ENCODE measurements around the gene EBI3. TPM values are rescaled to one million over a fixed set of nuclear protein-coding genes. Genes with fewer than 3 reads are reported as not detected.
"Not testable (repeated sequence)": the region's sequence is repeated elsewhere in the genome, so short reads cannot be mapped to it uniquely, and the experiment has no call there.

EBI3 gene
- total RNA-seq, 1 donor from 2014 or later: not detected

DNA sequence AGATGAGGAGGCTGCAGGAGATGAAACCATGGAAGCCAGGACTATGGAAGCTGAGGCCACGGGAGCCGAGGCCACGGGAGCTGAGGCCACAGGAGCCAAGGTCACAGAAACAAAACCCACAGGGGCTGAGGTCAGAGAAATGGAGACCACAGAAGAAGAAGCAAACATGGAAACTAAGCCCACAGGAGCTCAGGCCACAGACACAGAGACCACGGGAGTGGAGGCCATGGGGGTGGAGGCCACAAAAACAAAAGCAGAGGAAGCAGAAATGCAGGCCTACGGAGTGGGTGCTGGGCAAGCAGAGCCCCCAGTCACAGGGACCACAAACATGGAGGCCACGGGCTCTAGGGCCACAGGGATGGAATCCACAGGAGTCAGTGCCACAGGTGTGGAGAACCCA is 12.5 kb upstream of the EBI3 start:
- Mint-ChIP-seq H3K4me1 (ENCODE audit: low read depth) (no peaks in the 10 kb centered on the region), H3K36me3 (ENCODE audit: insufficient read depth) (no peaks in the 10 kb centered on the region), H3K4me3 (ENCODE audit: low read depth) (no peak overlapping the region), H3K27ac (no peak overlapping the region), H3K9me3 (ENCODE audit: low read depth) (no peaks in the 10 kb centered on the region), H3K27me3 (peaks cover 15% of the 10 kb centered on the region)
- DNase-seq (ENCODE audit: low spot score, unreplicated experiment): no peak
- no peak for TF ChIP-seq CTCF (IDR thresholded peaks at IDR 0.05; ENCODE audit: unreplicated experiment)

DNA sequence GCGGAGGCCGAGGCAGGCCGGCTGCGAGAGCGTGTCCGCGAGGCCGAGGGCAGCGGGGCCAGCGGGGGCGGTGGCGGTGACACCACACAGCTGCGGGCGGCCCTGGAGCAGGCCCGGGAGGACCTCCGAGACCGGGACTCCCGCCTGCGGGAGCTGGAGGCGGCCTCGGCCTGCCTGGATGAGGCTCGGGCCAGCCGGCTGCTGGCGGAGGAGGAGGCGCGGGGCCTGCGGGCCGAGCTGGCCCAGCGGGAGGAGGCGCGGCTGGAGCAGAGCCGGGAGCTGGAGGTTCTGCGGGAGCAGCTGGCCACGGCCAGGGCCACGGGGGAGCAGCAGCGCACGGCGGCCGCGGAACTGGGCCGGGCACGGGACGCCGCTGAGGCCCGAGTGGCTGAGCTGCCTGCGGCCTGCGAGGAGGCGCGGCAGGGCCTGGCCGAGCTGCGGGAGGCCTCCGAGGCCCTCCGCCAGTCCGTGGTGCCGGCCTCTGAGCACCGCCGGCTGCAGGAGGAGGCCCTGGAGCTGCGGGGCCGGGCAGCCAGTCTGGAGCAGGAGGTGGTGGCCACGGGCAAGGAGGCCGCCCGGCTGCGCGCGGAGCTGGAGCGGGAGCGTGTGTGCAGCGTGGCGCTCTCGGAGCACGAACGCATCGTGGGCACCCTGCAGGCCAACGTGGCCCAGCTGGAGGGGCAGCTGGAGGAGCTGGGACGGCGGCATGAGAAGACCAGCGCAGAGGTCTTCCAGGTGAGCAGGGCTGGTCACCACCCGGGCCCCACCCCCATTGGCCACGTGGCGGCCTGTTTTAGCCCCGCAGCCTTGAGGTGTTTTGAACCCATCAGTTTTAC is 11.7 kb upstream of the EBI3 start:
- DNase-seq (ENCODE audit: low spot score, unreplicated experiment): no peak
- Mint-ChIP-seq H3K27ac (no peak overlapping the region), H3K27me3 (peaks cover 9% of the 10 kb centered on the region), H3K36me3 (ENCODE audit: insufficient read depth) (no peaks in the 10 kb centered on the region), H3K4me3 (ENCODE audit: low read depth) (no peak overlapping the region), H3K9me3 (ENCODE audit: low read depth) (no peaks in the 10 kb centered on the region), H3K4me1 (ENCODE audit: low read depth) (no peaks in the 10 kb centered on the region)
- no peak for TF ChIP-seq CTCF (IDR thresholded peaks at IDR 0.05; ENCODE audit: unreplicated experiment)

- H3K4me3 Mint-ChIP-seq (ENCODE audit: low read depth); H3K27me3 Mint-ChIP-seq; H3K36me3 Mint-ChIP-seq (ENCODE audit: insufficient read depth); H3K27ac Mint-ChIP-seq; DNase-seq (ENCODE audit: low spot score, unreplicated experiment); H3K4me1 Mint-ChIP-seq (ENCODE audit: low read depth); H3K9me3 Mint-ChIP-seq (ENCODE audit: low read depth): not testable (repeated sequence)
These were observed 10.8 kb upstream of the EBI3 start for GRCh38 chr19:4218523-4218922.

DNA sequence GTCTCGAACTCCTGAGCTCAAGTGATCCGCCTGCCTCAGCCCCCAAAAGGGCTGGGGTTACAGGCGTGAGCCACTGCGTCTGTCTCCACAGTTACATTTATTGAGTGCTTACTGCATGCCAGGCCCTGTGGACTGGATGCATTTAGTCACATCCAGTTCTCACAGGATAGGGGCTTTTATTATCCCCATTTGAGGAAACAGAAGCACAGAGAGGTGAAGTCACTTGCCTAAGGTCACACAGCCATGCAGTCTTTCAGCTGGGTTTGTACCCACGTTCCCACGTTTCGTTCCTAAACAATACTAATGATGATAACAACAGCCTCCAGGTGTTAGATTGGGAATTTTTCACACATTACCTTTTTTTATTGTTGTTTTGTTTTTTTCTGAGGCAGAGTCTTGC is 9.1 kb upstream of the EBI3 start:
- Mint-ChIP-seq H3K4me1 (ENCODE audit: low read depth) (no peaks in the 10 kb centered on the region), H3K9me3 (ENCODE audit: low read depth) (no peaks in the 10 kb centered on the region), H3K27me3 (no peaks in the 10 kb centered on the region), H3K4me3 (ENCODE audit: low read depth) (no peak overlapping the region), H3K36me3 (ENCODE audit: insufficient read depth) (no peaks in the 10 kb centered on the region), H3K27ac (no peak overlapping the region)
- no peak for TF ChIP-seq CTCF (IDR thresholded peaks at IDR 0.05; ENCODE audit: unreplicated experiment)
- no peak for DNase-seq (ENCODE audit: low spot score, unreplicated experiment)

DNA sequence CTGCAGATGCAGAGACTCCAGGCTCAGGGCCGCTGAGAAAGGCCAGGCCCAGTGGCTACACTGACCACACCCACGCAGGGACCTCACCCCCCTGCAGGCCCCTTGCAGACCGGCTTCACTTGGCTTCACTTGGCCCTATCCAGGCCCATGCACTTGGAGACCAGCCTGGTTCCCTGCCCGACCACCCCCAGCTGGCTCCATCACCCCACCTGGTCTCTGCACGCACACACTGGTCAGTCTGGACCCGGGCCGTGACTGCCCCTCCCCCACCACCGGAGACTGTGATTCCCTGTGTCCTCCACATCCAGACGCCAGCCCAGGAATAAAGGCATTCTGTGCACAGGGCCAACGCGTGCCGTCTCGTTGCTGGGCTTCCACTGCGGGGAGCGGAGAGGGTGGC is 4.9 kb upstream of the EBI3 start:
- H3K9me3 Mint-ChIP-seq (ENCODE audit: low read depth): no peaks in the 10 kb centered on the region
- no peaks in the 10 kb centered on the region for H3K36me3 Mint-ChIP-seq (ENCODE audit: insufficient read depth)
- H3K4me3 Mint-ChIP-seq (ENCODE audit: low read depth): no peak overlapping the region
- H3K27ac Mint-ChIP-seq: no peak overlapping the region
- peaks cover 7% of the 10 kb centered on the region for H3K27me3 Mint-ChIP-seq
- TF ChIP-seq CTCF (IDR thresholded peaks at IDR 0.05; ENCODE audit: unreplicated experiment): no peak
- H3K4me1 Mint-ChIP-seq (ENCODE audit: low read depth): no peaks in the 10 kb centered on the region
- no peak for DNase-seq (ENCODE audit: low spot score, unreplicated experiment)

DNA sequence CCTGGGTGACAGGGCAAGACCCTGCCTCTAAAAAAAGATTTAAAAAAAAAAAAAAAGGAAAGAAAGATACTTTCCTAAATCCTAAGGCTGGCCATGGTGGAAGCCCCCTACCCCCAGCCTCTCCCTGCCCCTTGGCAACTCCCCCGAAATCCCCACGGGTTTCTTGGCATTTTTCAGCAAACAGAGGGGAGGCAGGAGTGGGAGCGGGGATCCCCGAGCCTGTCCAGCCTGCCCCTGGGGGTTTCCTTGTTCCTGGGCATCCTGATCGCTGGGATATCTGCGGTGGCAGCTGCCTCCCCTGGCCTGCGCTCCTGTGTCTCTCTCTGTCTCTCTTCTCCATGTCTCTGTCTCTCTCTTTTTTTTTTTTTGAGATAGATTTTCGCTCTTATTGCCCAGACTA is 3.4 kb upstream of the EBI3 start:
- TF ChIP-seq CTCF (IDR thresholded peaks at IDR 0.05; ENCODE audit: unreplicated experiment): no peak

More for the DNA sequence above, 3.4 kb upstream of the EBI3 start:
- Mint-ChIP-seq H3K4me3 (ENCODE audit: low read depth) (no peak overlapping the region), H3K27ac (no peak overlapping the region), H3K36me3 (ENCODE audit: insufficient read depth) (no peaks in the 10 kb centered on the region), H3K9me3 (ENCODE audit: low read depth) (no peaks in the 10 kb centered on the region), H3K27me3 (peaks cover 9% of the 10 kb centered on the region), H3K4me1 (ENCODE audit: low read depth) (no peaks in the 10 kb centered on the region)
- no peak for DNase-seq (ENCODE audit: low spot score, unreplicated experiment)
